Measurements from ENCODE around the gene NBEA.
"Not testable (repeated sequence)": the region's sequence is repeated elsewhere in the genome, so short reads cannot be mapped to it uniquely, and the experiment has no call there.

NBEA gene

GRCh38 chr13:35388441-35389355 lies 446.6 kb downstream of the NBEA start:
- DNase-seq (ENCODE audit: low spot score), result peak; percentile 19

GRCh38 chr13:35389535-35389934 lies 447.5 kb downstream of the NBEA start:
- DNase-seq (ENCODE audit: low spot score), result no peak

- no peak for DNase-seq (ENCODE audit: low spot score)
These were observed 450.7 kb downstream of the NBEA start for GRCh38 chr13:35392768-35393167.

DNA sequence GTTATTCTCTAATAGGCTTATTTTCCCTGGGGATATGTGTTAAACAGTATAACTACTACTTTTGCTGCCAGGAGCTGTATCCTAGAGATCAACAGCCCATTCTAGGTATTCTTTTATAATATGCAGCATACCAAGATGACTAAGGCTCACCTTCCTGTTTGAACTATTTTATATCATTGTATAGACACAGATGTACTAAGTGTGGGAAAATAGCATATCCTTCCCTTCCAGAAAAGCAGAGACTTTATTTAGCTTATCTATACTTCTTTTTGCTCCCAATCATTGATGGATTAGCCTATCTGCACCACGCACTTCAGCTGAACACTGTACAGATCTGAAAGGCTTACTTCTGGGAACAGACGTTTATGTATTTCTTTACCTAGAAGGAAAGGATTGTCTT lies 451.8 kb downstream of the NBEA start:
- DNase-seq (ENCODE audit: low spot score), result no peak

DNA sequence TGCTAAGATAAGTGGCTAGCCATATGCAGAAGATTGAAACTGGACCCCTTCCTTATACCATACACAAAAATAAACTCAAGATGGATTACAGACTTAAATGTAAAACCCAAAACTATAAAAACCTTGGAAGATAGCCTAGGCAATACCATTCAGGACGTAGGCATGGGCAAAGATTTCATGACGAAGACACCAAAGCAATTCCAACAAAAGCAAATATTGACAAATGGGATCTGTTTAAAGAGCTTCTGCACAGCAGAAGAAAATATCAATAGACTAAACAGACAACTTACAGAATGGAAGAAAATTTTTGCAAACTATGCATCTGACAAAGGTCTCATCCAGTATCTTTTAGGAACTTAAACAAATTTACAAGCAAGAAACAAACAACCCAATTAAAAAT lies 466.2 kb downstream of the NBEA start:
- not testable (repeated sequence) for DNase-seq (ENCODE audit: low spot score)

- no peak for DNase-seq (ENCODE audit: low spot score)
These were observed 469.1 kb downstream of the NBEA start for GRCh38 chr13:35411059-35411744.

GRCh38 chr13:35448465-35448864 lies 506.4 kb downstream of the NBEA start:
- no peak for DNase-seq (ENCODE audit: low spot score)

- no peak for DNase-seq (ENCODE audit: low spot score)
These were observed 507.8 kb downstream of the NBEA start for GRCh38 chr13:35449821-35450220.

- DNase-seq (ENCODE audit: low spot score), result no peak
These were observed 513.0 kb downstream of the NBEA start for GRCh38 chr13:35455022-35455421.

DNA sequence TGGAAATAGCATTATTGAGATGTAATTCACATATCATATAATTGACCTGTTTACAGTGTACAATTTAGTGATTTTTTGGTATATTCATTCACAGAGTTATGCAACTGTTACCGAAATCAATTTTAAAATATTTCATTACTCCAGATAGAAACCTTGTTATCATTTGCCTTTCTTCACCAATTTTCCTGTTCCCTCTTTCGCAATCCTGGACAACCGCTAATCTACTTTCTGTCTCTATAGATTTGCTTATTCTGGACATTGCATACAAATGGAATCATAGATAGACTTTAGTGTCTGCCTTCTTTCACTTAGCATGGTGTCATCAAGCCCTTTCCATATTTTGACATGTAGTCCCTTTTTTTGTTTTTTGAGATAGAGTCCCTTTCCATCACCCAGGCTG lies 515.2 kb downstream of the NBEA start:
- no peak for DNase-seq (ENCODE audit: low spot score)

- no peak for DNase-seq (ENCODE audit: low spot score)
These were observed 518.0 kb downstream of the NBEA start for GRCh38 chr13:35460061-35460460.

- no peak for DNase-seq (ENCODE audit: low spot score)
These were observed 523.3 kb downstream of the NBEA start for GRCh38 chr13:35465371-35465770.

- peak; percentile 48 for DNase-seq (ENCODE audit: low spot score)
These were observed 526.1 kb downstream of the NBEA start for GRCh38 chr13:35468195-35468594.

DNA sequence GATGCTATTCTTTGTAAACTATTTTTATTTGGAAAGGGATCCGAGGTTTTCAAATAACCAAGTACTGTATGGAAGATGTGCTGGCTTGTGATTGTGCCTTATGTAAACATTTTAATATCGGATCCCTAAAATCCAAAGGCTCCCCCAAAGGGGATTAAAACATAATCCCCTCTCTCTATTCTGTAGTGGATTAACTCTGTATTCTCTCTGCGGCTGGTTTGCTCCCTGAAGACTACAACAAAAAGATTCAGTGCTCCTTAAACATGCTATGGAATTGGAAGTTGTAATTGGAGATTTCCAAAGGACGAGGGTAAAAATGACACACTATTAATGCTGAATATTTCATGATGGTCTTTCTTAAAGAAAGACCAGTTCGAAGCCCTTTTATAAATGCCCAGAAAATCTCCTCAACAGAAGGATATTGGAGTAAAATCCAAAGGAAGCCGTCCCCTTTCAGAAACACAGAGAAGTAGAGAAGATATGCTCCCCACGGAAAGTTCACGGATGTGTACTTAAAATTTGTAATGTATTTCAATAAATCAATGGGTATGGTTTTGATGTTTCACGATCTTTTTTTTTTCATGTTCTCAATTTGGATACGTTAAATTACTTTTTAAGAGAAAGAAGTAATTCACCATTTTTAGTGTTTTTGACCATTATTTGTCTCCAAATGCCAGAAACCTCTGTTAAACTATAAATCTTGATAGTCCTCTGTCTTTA lies 527.9 kb downstream of the NBEA start:
- no peak for DNase-seq (ENCODE audit: low spot score)

- peak; percentile 65 for DNase-seq (ENCODE audit: low spot score)
These were observed 528.9 kb downstream of the NBEA start for GRCh38 chr13:35470671-35471661.

DNA sequence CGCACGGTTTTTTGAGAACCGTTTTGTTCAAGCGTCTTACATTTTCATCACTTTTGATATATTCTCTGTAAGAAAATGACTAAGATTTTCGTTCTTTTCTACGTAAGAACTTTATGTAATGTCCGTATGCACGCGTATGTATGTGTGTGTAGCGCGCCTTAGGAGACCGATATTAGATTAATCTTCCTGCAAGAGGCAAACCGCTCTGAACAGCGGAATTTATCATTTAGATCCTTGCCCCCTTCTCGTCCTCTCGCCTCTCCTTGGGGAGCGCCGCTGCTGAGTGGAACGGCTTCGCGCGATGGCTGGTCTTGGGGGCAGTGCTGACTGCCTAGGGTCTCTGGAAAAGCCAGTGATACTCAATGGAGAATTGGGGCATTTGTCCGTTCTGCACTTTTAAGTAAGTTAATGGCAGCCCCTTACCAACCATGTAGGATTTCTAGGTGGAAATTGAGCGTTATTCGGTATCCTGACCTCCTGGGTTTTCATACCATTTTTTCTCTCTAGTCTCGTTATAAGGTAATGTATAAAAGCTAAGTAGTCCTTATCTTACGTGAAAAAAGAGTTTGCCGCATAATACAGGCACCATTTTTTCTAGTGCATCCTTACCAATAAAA lies 529.7 kb downstream of the NBEA start:
- peak; percentile 16 for DNase-seq (ENCODE audit: low spot score)

GRCh38 chr13:35472323-35472881 lies 530.3 kb downstream of the NBEA start:
- DNase-seq (ENCODE audit: low spot score), result no peak

- no peak for DNase-seq (ENCODE audit: low spot score)
These were observed 531.2 kb downstream of the NBEA start for GRCh38 chr13:35473206-35473775.

- no peak for DNase-seq (ENCODE audit: low spot score)
These were observed 531.7 kb downstream of the NBEA start for GRCh38 chr13:35473802-35474201.

GRCh38 chr13:35474496-35475211 lies 532.6 kb downstream of the NBEA start:
- DNase-seq (ENCODE audit: low spot score), result no peak
